H9 (cell line): ENCODE results near the gene NLRP13. TPM values are rescaled to one million over a fixed set of nuclear protein-coding genes. Genes with fewer than 3 reads are reported as not detected.

Experiments used
- DNase-seq: peaks from one replicate; pipeline ENCODE4 v3.0.0-alpha.2; 2017
- H2AFZ ChIP-seq: one replicate; pipeline ENCODE4 v1.6.1; 2013; ENCODE audit warnings: mild to moderate bottlenecking, low read length, control low read depth, moderate library complexity
- H2AK5ac ChIP-seq: 2 replicates; pipeline ENCODE4 v1.6.1; 2013; ENCODE audit warnings: low read length, control low read depth, mixed read lengths; ENCODE audit not compliant: insufficient read length
- H2BK120ac ChIP-seq: one replicate; pipeline ENCODE4 v1.6.1; 2013; ENCODE audit warnings: low read depth, mild to moderate bottlenecking, low read length, control low read depth, inconsistent platforms; ENCODE audit not compliant: poor library complexity, severe bottlenecking
- H2BK12ac ChIP-seq: 2 replicates; pipeline ENCODE4 v1.6.1; 2013; ENCODE audit warnings: low read length, control low read depth, mixed read lengths, low read depth; ENCODE audit not compliant: insufficient read length
- H2BK15ac ChIP-seq: 2 replicates; pipeline ENCODE4 v1.6.1; 2013; ENCODE audit warnings: low read depth, low read length, control low read depth
- H2BK20ac ChIP-seq: one replicate; pipeline ENCODE4 v1.6.1; 2013; ENCODE audit warnings: low read depth, mild to moderate bottlenecking, low read length, control low read depth, inconsistent platforms; ENCODE audit not compliant: poor library complexity, severe bottlenecking
- H2BK5ac ChIP-seq: 2 replicates; pipeline ENCODE4 v1.6.1; 2013; ENCODE audit warnings: low read length, control low read depth, mixed read lengths; ENCODE audit not compliant: insufficient read length
- H3K14ac ChIP-seq: 2 replicates; pipeline ENCODE4 v1.6.1; 2013; ENCODE audit warnings: low read length, control low read depth; ENCODE audit not compliant: insufficient read depth
- H3K18ac ChIP-seq: 2 replicates; pipeline ENCODE4 v1.6.1; 2013; ENCODE audit warnings: low read depth, mild to moderate bottlenecking, mixed read lengths, low read length, control low read depth; ENCODE audit not compliant: insufficient read length
- H3K23ac ChIP-seq: 2 replicates; pipeline ENCODE4 v1.6.1; 2013; ENCODE audit warnings: low read length, control low read depth, mixed read lengths, low read depth; ENCODE audit not compliant: insufficient read length
- H3K23me2 ChIP-seq: 2 replicates; pipeline ENCODE4 v1.6.1; 2013; ENCODE audit warnings: low read depth, mild to moderate bottlenecking, mixed read lengths, low read length, control low read depth; ENCODE audit not compliant: insufficient read length, poor library complexity, severe bottlenecking
- H3K27ac ChIP-seq: 2 replicates; pipeline ENCODE4 v1.5.1; 2013; ENCODE audit warnings: low read length, control low read depth, mixed read lengths, low read depth; ENCODE audit not compliant: insufficient read length
- H3K27me3 ChIP-seq: 2 replicates; pipeline ENCODE4 v1.6.1; 2013; ENCODE audit warnings: low read length, control low read depth, inconsistent platforms; ENCODE audit not compliant: insufficient read depth
- H3K4ac ChIP-seq: 2 replicates; pipeline ENCODE4 v1.6.1; 2013; ENCODE audit warnings: low read depth, mild to moderate bottlenecking, control low read depth, inconsistent platforms, low read length, moderate library complexity
- H3K4me1 ChIP-seq: 2 replicates; pipeline ENCODE4 v1.6.1; 2013; ENCODE audit warnings: low read length, control low read depth, inconsistent platforms; ENCODE audit not compliant: insufficient read depth
- H3K4me2 ChIP-seq: 2 replicates; pipeline ENCODE4 v1.6.1; 2013; ENCODE audit warnings: low read length, control low read depth, mixed read lengths; ENCODE audit not compliant: insufficient read length, insufficient read depth
- H3K56ac ChIP-seq: 2 replicates; pipeline ENCODE4 v1.6.1; 2013; ENCODE audit warnings: low read depth, mild to moderate bottlenecking, mixed read lengths, low read length, control low read depth; ENCODE audit not compliant: insufficient read length
- H3K79me1 ChIP-seq: 2 replicates; pipeline ENCODE4 v1.6.1; 2013; ENCODE audit warnings: low read depth, mild to moderate bottlenecking, moderate library complexity, low read length, control low read depth, inconsistent platforms; ENCODE audit not compliant: insufficient read depth, poor library complexity, severe bottlenecking
- H3K79me2 ChIP-seq: 2 replicates; pipeline ENCODE4 v1.6.1; 2013; ENCODE audit warnings: low read length, control low read depth, inconsistent platforms; ENCODE audit not compliant: insufficient read depth
- H3K9ac ChIP-seq: 2 replicates; pipeline ENCODE4 v1.6.1; 2013; ENCODE audit warnings: low read length, control low read depth, mixed read lengths; ENCODE audit not compliant: insufficient read length; ENCODE audit errors: extremely low read depth
- H3K9me3 ChIP-seq: one replicate; pipeline ENCODE4 v1.6.1; 2013; ENCODE audit warnings: low read depth, low read length, inconsistent platforms; ENCODE audit not compliant: control insufficient read depth
- H3T11ph ChIP-seq: one replicate; pipeline ENCODE4 v1.6.1; 2013; ENCODE audit warnings: mild to moderate bottlenecking, low read length, control low read depth, inconsistent platforms
- H4K20me1 ChIP-seq: one replicate; pipeline ENCODE4 v1.6.1; 2013; ENCODE audit not compliant: control insufficient read depth, insufficient read length, insufficient read depth
- H4K5ac ChIP-seq: 2 replicates; pipeline ENCODE4 v1.6.1; 2013; ENCODE audit warnings: low read depth, mild to moderate bottlenecking, mixed read lengths, low read length, control low read depth; ENCODE audit not compliant: insufficient read length
- H4K8ac ChIP-seq: replicated peaks from 2 replicates; pipeline ENCODE4 v1.6.1; 2013; ENCODE audit warnings: low read length, control low read depth, mixed read lengths, low read depth; ENCODE audit not compliant: insufficient read length
- H4K91ac ChIP-seq: 2 replicates; pipeline ENCODE4 v1.6.1; 2013; ENCODE audit warnings: low read depth, mild to moderate bottlenecking, moderate library complexity, mixed read lengths, low read length, control low read depth; ENCODE audit not compliant: insufficient read length
- H3K27ac Mint-ChIP-seq, 3 experiments: 2 replicates in 2 of 3; 3 replicates in 1 of 3; pipeline ENCODE4 v1.8.0; 2020 to 2021; ENCODE audit warnings: mixed read lengths in 3 of 3, mild to moderate bottlenecking in 1 of 3, moderate library complexity in 1 of 3
- H3K27me3 Mint-ChIP-seq: 2 replicates; pipeline ENCODE4 v1.8.0; 2021; ENCODE audit warnings: low read depth, mild to moderate bottlenecking, moderate library complexity, mixed read lengths
- H3K36me3 Mint-ChIP-seq, 3 experiments: 2 replicates in 2 of 3; 3 replicates in 1 of 3; pipeline ENCODE4 v1.8.0; 2020 to 2021; ENCODE audit warnings: low read depth in 3 of 3, mixed read lengths in 3 of 3; ENCODE audit not compliant: insufficient read depth in 1 of 3
- H3K4me1 Mint-ChIP-seq, 2 experiments: 2 replicates each; pipeline ENCODE4 v1.8.0; 2020; ENCODE audit warnings: mixed read lengths in 2 of 2
- H3K4me3 Mint-ChIP-seq, 2 experiments: 2 replicates in 1 of 2; 3 replicates in 1 of 2; pipeline ENCODE4 v1.8.0; 2020 to 2021; ENCODE audit warnings: mild to moderate bottlenecking in 2 of 2, mixed read lengths in 2 of 2, moderate library complexity in 1 of 2
- H3K9me3 Mint-ChIP-seq, 2 experiments: 2 replicates in 1 of 2; 3 replicates in 1 of 2; pipeline ENCODE4 v1.8.0; 2020; ENCODE audit warnings: mild to moderate bottlenecking in 2 of 2, mixed read lengths in 2 of 2, moderate library complexity in 1 of 2
- CTCF ChIP-seq: fragments of 200-600 bp; sonication (generic); conservative IDR thresholded peaks from 3 replicates; pipeline ENCODE4 v1.8.0; 2021; ENCODE audit warnings: antibody characterized with exemption, mild to moderate bottlenecking
- WGBS: extraction: QIAGEN DNeasy Blood & Tissue Kit; methylation state at CpG from one replicate; pipeline ENCODE4 v1.1.7; 2013; ENCODE audit warnings: missing lambda C conversion rate, low lambda C conversion rate, mixed read lengths; ENCODE audit not compliant: insufficient read length; ENCODE audit errors: extremely low coverage; 5-methylcytosine and 5-hydroxymethylcytosine counted together
- total RNA-seq: library from RNA; stranded (reverse); gene quantifications from 2 replicates; pipeline ENCODE4 v1.2.1, GENCODE V29; 2021

Gene NLRP13
- total RNA-seq, 1 experiment from 2014 or later = not detected

- H2AK5ac ChIP-seq = no peak overlapping the region
- H4K20me1 ChIP-seq = no peaks in the 10 kb centered on the region
- H3K9me3 Mint-ChIP-seq = peaks cover 96 to 99% of the 10 kb centered on the region in 2 experiments
Measured at GRCh38 chr19:55912916-55913315, 19.2 kb downstream of the NLRP13 start.

More at GRCh38 chr19:55912916-55913315, 19.2 kb downstream of the NLRP13 start:
- H3K56ac ChIP-seq = no peak overlapping the region
- no peak overlapping the region for H4K91ac ChIP-seq
- no peak overlapping the region for H2AFZ ChIP-seq
- no peaks in the 10 kb centered on the region for H3K79me2 ChIP-seq
- H3K27ac ChIP-seq = no peak overlapping the region
- no peak overlapping the region for H4K8ac ChIP-seq
- H3K27ac Mint-ChIP-seq = no peak overlapping the region
- no peaks in the 10 kb centered on the region for H3K23me2 ChIP-seq
- H3K9me3 ChIP-seq = peaks cover 80% of the 10 kb centered on the region
- no peaks in the 10 kb centered on the region for H3K4me1 Mint-ChIP-seq
- H3K4me3 Mint-ChIP-seq = no peak overlapping the region
- H3K14ac ChIP-seq = no peak overlapping the region
- H3K79me1 ChIP-seq = no peaks in the 10 kb centered on the region
- H3K27me3 ChIP-seq = no peaks in the 10 kb centered on the region
- H2BK20ac ChIP-seq = no peak overlapping the region
- H3K18ac ChIP-seq = no peak overlapping the region
- H2BK12ac ChIP-seq = no peak overlapping the region
- H3K9ac ChIP-seq = no peak overlapping the region
- no peak overlapping the region for H4K5ac ChIP-seq
- no peak overlapping the region for H2BK120ac ChIP-seq
- H3K36me3 Mint-ChIP-seq = peaks cover 0 to 33% (median 8%) of the 10 kb centered on the region in 3 experiments; a peak in 4 of 7 replicates
- no peak overlapping the region for H2BK5ac ChIP-seq
- WGBS = no CpG with 5 or more reads among the region's 7 CpGs
- H2BK15ac ChIP-seq = no peak overlapping the region
- H3K23ac ChIP-seq = no peak overlapping the region
- H3K4ac ChIP-seq = no peak overlapping the region
- DNase-seq = no peak
- H3T11ph ChIP-seq = no peak overlapping the region
- no peaks in the 10 kb centered on the region for H3K4me1 ChIP-seq
- no peak overlapping the region for H3K4me2 ChIP-seq
- TF ChIP-seq CTCF = no peak
- no peaks in the 10 kb centered on the region; the same call in 1 of the 2 replicates for H3K27me3 Mint-ChIP-seq
